Chondrocyte (in vitro differentiated cells): ENCODE data around the gene MRNIP. TPM values are rescaled to one million over a fixed set of nuclear protein-coding genes. Genes with fewer than 3 reads are reported as not detected.

Experiments used
- DNase-seq: peaks from one replicate; pipeline ENCODE4 v3.0.0; 2021; ENCODE audit warnings: mixed read lengths, low spot score
- H3K27ac Mint-ChIP-seq: one replicate; pipeline ENCODE4 v1.8.0; 2021; ENCODE audit warnings: mild to moderate bottlenecking, moderate library complexity, mixed read lengths; ENCODE audit not compliant: unreplicated experiment
- H3K27me3 Mint-ChIP-seq: 2 replicates; pipeline ENCODE4 v1.8.0; 2021; ENCODE audit warnings: low read depth, mixed read lengths
- H3K36me3 Mint-ChIP-seq: 2 replicates; pipeline ENCODE4 v1.8.0; 2021; ENCODE audit warnings: low read depth, mixed read lengths
- H3K4me1 Mint-ChIP-seq: 2 replicates; pipeline ENCODE4 v1.8.0; 2021; ENCODE audit warnings: low read depth, mild to moderate bottlenecking, mixed read lengths
- H3K4me3 Mint-ChIP-seq: one replicate; pipeline ENCODE4 v1.8.0; 2021; ENCODE audit warnings: mild to moderate bottlenecking, moderate library complexity, mixed read lengths; ENCODE audit not compliant: unreplicated experiment
- H3K9me3 Mint-ChIP-seq: 2 replicates; pipeline ENCODE4 v1.8.0; 2021; ENCODE audit warnings: low read depth, mixed read lengths
- total RNA-seq: library from RNA; stranded (reverse); gene quantifications from 3 replicates; pipeline ENCODE4 v1.2.1, GENCODE V29; 2021
- TF ChIP-seq, protein P1 (sequence below): fragments of 200-600 bp; sonication (generic); IDR thresholded peaks from 2 replicates; pipeline ENCODE4 v1.5.0; 2021; ENCODE audit warnings: antibody characterized with exemption, mild to moderate bottlenecking, moderate library complexity

MRNIP gene
- total RNA-seq, 1 donor from 2014 or later, result 13.4 TPM

- TF ChIP-seq, protein P1, sequence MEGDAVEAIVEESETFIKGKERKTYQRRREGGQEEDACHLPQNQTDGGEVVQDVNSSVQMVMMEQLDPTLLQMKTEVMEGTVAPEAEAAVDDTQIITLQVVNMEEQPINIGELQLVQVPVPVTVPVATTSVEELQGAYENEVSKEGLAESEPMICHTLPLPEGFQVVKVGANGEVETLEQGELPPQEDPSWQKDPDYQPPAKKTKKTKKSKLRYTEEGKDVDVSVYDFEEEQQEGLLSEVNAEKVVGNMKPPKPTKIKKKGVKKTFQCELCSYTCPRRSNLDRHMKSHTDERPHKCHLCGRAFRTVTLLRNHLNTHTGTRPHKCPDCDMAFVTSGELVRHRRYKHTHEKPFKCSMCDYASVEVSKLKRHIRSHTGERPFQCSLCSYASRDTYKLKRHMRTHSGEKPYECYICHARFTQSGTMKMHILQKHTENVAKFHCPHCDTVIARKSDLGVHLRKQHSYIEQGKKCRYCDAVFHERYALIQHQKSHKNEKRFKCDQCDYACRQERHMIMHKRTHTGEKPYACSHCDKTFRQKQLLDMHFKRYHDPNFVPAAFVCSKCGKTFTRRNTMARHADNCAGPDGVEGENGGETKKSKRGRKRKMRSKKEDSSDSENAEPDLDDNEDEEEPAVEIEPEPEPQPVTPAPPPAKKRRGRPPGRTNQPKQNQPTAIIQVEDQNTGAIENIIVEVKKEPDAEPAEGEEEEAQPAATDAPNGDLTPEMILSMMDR, result no peak
- no peaks in the 10 kb centered on the region for H3K27me3 Mint-ChIP-seq
- H3K36me3 Mint-ChIP-seq, result peaks cover 21% of the 10 kb centered on the region
- H3K27ac Mint-ChIP-seq, result peak overlapping the region; percentile 96
- no peak for DNase-seq
- peak overlapping the region; percentile 91 for H3K4me3 Mint-ChIP-seq
- H3K4me1 Mint-ChIP-seq, result peaks cover 66% of the 10 kb centered on the region
- H3K9me3 Mint-ChIP-seq, result no peaks in the 10 kb centered on the region
Measured at GRCh38 chr5:179822444-179822990, 36.1 kb downstream of the MRNIP start.

DNA sequence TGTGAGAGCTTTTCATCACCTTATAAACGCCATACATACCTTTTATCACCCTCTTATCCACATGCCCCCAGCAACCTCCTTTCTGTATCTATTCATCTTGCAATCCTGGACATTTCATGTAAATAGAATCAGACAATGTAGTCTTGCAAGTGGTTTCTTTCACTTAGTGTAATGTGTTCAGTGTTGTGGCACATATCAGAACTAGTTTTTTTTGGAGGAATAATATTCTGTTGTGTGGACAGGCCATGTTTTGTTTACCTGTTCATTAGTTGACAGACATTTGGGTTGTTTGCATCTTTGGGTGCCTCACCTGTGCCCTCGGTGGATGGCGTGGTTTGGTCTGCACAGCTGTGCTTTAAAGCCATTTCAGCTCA, 36.6 kb downstream of the MRNIP start:
- DNase-seq, result no peak
- TF ChIP-seq, protein P1, result no peak
- peaks cover 66% of the 10 kb centered on the region for H3K4me1 Mint-ChIP-seq
- H3K36me3 Mint-ChIP-seq, result peaks cover 20% of the 10 kb centered on the region
- H3K27ac Mint-ChIP-seq, result peak overlapping the region; percentile 96
- peak overlapping the region; percentile 91 for H3K4me3 Mint-ChIP-seq
- no peaks in the 10 kb centered on the region for H3K27me3 Mint-ChIP-seq
- H3K9me3 Mint-ChIP-seq, result no peaks in the 10 kb centered on the region

DNA sequence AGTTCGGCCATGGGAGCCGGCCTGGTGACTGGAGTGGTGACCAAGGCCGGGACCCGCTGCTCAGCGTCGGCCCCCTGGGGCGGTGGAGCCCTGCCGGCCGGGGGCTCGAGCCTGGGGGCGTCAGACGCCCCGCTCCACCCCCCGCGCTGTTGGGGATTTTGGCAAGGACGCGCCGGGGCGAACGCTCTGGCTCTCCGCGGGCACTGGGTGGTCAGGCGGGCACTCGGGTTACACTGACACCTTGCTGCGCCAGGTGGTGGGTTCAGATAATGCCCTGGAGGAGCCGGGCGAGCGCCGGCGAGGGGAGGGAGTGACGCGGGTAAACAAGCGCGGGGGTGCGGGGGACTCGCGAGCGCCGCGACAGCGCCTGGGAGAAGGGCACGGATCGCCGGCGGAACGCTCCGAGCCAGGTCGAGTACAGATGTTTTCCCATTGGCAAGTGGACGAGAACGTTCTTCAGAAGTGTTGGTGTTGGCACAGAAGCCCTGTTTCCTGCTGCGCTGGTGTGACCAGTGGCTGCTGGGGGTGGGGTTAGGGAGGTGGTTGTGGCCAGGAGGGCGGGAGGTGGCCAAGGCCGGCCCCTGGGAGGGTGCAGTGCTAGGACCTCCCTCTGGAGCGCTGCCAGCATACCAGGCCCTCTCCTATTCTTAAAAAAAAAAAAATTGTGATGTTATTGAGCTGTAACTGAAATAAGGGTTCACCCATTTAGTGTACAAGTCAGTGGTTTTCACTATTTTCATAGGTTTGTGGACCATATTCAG, 37.1 kb downstream of the MRNIP start:
- Mint-ChIP-seq H3K36me3 (peaks cover 16% of the 10 kb centered on the region), H3K27me3 (no peaks in the 10 kb centered on the region), H3K27ac (peak overlapping the region; percentile 96), H3K4me3 (peak overlapping the region; percentile 91), H3K9me3 (no peaks in the 10 kb centered on the region), H3K4me1 (peaks cover 62% of the 10 kb centered on the region)
- TF ChIP-seq, protein P1, result peak; percentile 58
- DNase-seq, result peak; percentile 98

DNA sequence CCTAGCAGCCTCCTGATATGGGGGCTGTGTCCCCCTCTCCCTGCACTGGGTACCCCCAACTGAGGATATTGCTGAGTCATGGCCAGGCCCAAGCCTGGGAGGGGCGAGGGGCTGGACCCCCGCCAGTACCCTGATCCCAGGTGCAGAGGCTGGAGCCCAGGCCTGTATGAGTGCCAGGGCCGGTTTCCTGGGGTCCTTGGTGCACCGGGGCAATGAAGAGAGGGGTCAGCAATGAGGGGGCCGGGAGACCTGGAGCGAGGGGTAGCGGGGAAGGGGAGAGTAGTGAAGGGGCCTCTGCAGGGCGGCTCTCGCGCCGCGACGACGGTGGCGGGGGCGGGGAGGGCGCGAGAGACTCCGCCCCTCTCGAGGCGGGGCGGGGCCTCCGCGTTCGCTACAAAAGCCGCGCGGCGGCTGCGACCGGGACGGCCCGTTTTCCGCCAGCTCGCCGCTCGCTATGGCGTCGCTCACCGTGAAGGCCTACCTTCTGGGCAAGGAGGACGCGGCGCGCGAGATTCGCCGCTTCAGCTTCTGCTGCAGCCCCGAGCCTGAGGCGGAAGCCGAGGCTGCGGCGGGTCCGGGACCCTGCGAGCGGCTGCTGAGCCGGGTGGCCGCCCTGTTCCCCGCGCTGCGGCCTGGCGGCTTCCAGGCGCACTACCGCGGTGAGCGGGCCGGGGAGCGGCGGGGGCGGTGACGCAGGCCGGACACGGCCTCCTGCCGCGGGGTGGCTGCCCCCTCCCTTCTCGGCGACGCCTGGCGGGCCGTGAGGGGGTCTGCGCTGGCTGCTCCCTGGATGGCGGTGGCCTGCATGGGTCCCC, 37.9 kb downstream of the MRNIP start, which contains the start of gene SQSTM1:
Gene SQSTM1, plus strand, starts transcription at position 423 of the 815 bp plus-strand sequence. Its CDS starts 32 bp downstream, at position 455.
- Mint-ChIP-seq H3K9me3 (no peaks in the 10 kb centered on the region), H3K4me1 (peaks cover 62% of the 10 kb centered on the region), H3K4me3 (peak within 1 kb of the TSS; percentile 91), H3K36me3 (peaks cover 16% of the 10 kb centered on the region), H3K27me3 (no peaks in the 10 kb centered on the region), H3K27ac (peak within 1 kb of the TSS; percentile 98)
- TF ChIP-seq, protein P1, result peak; percentile 61
- DNase-seq, result no peak

GRCh38 chr5:179820127-179820482, 38.5 kb downstream of the MRNIP start:
- H3K4me3 Mint-ChIP-seq, result peak overlapping the region; percentile 74
- TF ChIP-seq, protein P1, result no peak
- peaks cover 58% of the 10 kb centered on the region for H3K4me1 Mint-ChIP-seq
- DNase-seq, result no peak
- H3K9me3 Mint-ChIP-seq, result no peaks in the 10 kb centered on the region
- H3K27ac Mint-ChIP-seq, result peak overlapping the region; percentile 98
- H3K36me3 Mint-ChIP-seq, result peaks cover 16% of the 10 kb centered on the region
- H3K27me3 Mint-ChIP-seq, result no peaks in the 10 kb centered on the region
